ENCODE results near the gene BIK.
"Not testable (repeated sequence)": the region's sequence is repeated elsewhere in the genome, so short reads cannot be mapped to it uniquely, and the experiment has no call there.

BIK gene

DNA sequence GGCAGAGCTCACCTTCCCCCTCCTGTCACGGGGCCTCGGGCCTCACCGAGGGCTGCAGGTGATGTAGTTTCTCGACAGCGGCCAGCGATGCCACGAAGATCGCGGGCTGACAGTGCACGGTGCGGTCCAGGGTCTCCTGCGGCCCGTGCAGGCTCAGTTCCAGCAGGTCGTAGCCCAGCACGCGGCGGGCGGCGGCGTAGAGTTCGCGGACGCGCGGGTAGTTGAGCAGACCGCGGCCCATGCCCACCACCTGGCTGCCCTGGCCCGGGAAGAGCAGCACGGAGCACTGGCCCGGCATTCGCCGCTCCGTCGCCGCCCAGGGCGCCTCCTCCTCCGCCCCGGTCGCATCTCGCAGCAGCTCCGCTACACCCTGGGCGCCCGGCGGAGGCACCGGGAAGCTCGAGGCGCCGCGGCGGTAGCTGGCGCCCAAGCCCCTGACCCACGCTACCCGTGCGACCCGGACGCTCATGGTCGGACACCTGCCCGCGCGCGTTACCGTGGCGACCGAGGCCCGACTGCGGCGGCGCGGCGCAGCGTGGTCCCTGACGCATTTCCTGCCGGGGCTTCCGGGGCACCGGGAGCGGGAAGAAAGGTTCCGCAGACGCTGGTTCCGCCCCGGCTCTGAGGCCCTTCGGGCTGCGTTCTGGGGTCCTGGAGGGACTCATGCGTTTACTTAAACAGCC, 32.5 kb downstream of the BIK start, which contains the start of gene MCAT:
Gene MCAT (minus strand): TSS at position 519 of the 683 bp plus-strand sequence. CDS start 50 bp downstream, at position 469.
- DNase-seq: peak; percentile 73

DNA sequence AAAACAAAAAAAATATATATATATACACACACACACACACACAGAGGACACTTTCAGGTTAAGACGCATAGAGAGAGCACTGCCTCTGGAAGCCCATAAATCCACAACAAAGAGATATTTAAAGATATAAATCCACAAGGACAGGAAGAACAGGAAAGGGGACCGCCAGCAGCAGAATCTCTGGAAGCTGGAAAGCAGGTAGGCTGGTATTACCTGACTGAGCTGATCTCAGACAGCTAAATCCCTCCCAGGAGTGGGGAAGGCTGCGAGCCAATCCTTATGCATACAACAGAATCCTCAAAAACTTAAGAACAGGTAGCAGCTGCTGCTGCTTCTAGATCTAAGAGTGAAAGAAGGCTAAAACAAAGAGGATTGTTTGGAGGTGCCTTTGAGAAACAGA, 34.4 kb downstream of the BIK start:
- no peak for DNase-seq

DNA sequence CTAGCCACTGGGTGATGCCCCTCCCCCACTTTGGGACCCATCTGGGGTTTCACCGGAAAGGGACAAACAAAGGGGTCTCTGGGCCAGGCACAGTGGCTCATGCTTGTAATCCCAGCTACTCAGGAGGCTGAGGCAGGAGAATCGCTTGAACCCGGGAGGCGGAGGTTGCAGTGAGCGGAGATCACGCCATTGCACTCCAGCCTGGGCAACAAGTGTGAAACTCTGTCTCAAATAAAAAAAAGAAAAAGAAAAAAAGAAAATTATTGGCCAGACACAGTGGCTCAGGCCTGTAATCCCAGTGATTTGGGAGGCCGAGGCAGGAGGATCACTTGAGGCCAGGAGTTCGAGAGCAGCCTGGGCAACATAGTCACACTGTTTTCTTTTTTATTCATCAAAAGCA, 34.8 kb downstream of the BIK start:
- not testable (repeated sequence) for DNase-seq

DNA sequence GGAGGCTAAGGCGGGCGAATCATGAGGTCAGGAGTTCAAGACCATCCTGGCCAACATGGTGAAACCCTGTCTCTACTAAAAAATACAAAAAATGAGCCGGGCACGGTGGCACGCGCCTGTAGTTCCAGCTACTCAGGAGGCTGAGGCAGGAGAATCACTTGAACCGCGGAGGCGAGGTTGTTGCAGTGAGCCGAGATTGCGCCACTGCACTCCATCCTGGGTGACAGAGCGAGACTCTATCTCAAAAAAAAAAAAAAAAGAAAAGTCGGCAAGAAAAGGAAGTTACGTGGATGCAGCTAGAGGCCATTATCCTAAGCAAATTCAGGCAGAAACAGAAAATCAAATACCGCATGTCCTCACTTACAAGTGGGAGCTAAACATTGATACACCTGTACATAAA, 35.8 kb downstream of the BIK start:
- DNase-seq: not testable (repeated sequence)

DNA sequence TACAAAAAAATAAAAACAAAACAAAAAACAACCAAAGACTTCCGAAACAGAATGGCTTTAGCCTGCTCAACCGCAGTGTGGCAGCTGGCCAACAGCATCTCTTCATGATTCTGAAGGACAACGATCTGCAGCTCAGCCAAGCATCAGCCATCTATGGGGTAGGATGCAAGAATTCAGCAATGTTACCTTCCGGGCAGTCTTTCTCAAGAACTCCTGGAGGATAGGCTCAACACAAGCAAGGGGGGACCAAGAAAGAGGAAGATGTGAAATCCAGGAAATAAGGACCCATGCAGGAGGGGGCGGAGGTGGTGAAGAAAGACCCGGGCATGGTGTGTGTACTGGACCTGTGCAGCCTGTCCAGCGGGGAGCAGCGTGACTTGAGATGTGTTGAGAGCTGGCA, 37.3 kb downstream of the BIK start:
- DNase-seq: no peak

DNA sequence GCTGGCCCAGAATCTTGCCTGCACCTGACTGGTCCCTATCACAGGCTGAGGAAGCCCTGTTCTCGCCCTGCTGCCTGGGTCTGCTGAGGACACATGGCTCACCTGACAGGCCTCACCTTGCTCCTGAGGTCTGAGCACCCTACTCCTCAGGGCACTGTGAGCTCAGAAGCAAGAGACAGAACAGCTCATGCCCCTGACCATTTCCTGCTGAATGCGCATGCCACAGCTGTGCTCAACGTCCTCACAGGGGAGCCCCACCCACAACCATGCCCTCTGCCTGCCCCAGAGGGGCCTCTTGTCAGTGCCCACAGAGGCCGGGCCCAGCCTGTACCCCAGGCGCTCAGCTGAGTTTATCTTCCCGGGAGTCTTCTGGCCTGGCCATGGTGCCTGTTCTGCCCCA, 38.0 kb downstream of the BIK start:
- DNase-seq: no peak

DNA sequence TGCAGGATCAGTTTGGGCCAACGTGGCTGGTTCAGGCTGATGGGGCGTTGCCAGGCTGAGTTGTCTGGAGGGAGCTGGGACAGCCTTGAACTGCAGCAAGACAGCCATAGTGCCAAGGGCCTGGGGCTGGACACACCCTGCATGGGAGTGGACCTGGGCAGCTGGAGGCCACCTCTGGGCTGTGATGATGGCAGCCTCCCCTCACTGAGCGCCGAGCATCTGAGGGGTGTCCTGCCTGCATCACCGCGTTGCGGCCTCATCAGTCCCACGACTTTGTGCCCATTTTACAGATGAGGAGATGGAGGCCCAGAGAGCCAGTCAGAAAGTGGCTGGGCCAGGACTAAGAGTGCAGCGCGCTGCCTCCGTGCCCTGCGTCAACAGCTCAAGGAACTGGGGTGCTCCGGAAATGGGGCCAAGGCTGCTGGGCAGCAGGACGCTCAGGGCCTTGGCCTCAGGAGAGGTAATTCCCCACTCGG, 40.2 kb downstream of the BIK start:
- DNase-seq: no peak

DNA sequence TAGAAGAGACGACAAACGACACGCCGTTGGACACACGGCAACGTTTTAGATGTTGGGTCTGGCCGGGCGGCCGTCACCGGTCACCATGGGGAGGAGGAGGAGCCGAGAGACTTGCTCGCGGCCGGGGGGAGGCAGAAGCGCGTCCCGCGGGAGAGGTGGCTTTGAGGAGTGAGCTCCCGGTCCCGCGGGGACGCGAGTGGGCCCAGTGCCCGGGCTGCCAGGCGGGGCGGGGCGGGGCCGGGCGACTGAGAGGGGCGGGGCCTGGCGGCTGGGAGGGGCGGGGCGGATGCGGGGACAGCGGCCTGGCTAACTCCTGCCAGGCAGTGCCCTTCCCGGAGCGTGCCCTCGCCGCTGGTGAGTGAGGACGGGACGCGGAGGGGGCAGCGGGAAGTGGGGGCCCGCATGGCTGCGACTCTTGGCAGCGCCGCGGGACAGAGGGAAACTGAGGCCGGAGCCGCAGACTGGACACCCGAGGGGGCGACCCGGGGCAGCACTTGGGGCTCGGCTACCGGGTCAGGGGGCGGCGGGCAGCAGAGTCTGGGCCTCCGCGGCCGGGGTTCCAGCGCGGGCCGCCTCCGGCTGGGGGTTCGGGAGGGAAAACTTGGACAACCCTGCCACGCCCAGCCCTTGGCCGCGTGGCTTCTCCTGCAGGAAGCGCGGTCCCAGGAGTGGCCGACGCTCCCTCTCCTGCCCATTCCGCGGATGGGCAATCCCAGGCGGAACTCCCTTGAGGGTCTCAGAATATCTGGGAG, 40.9 kb downstream of the BIK start, which contains the start of gene TSPO:
Gene TSPO (plus strand): TSS at position 309 of the 752 bp plus-strand sequence. CDS start 7,680 bp downstream, outside the sequence.
- DNase-seq: no peak

DNA sequence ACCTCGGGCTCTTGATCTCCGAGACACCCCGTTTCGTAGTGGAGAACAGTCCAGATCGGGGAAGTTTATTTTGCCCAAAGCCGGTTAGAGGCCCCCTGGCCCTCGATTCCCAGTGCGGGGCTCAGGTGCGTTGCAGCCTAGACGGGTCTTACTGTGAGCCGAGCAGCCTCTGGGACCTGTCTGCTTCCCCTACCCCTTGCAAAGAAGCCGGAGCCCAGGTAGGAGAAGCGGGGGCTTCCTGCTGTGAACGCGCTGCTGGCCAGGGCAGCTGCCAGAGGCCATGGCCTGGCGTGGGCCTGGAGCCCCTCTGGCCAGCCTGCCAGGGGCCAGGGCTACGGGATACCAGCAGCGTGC, 41.4 kb downstream of the BIK start:
- no peak for DNase-seq

DNA sequence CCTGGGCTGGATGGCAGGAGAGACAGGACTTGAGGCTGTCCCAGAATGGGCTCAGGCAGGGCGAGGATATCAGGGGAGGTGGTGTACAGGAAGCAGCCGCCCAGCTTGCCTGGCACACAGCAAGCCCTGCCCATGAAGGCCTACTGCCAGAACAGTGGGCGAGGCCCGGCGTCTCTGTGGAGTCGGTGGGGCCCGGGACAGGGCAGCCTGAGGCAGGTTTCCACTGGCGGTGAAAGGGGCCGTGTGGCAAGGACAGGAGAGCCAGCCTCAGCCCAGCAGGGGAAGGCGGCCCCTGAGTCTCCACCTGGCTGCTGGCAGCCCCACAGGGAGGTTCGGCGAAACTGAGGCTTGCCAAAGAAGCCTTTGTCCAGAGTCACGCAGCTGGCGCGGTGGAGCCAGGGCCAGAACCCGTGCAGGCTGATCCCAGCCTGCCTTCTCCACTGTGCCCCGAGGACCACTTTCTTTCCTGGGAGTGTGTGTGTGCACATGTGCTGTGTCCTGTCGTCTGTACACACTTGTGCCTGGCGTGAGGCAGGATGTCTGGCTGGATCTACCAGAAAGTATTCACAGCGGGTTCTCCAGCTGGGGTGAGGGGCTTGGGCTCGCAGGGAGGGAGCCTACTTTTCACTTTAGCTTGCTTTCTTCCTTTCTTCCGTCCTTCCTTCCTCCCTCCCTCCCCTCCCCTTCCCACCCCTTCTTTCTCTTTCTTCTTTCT, 42.0 kb downstream of the BIK start:
- no peak for DNase-seq

DNA sequence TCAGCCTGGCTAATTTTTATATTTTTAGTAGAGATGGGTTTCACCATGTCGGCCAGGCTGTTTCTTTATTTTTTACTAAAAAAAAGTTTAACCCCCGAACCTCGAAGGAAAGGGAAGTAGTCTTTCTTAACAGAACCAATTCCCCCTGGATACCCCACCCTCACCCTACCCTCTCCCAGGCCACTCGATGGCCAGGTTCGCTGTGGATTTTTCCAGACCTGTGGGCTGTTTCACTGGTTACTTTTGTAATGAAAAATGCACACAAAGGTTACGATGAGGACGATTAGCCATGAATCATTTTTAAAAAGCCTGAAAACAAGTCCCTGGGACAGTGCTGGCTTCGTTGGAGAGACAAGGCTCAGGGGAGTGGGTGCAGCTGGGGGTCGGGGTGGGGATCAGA, 43.3 kb downstream of the BIK start:
- no peak for DNase-seq

DNA sequence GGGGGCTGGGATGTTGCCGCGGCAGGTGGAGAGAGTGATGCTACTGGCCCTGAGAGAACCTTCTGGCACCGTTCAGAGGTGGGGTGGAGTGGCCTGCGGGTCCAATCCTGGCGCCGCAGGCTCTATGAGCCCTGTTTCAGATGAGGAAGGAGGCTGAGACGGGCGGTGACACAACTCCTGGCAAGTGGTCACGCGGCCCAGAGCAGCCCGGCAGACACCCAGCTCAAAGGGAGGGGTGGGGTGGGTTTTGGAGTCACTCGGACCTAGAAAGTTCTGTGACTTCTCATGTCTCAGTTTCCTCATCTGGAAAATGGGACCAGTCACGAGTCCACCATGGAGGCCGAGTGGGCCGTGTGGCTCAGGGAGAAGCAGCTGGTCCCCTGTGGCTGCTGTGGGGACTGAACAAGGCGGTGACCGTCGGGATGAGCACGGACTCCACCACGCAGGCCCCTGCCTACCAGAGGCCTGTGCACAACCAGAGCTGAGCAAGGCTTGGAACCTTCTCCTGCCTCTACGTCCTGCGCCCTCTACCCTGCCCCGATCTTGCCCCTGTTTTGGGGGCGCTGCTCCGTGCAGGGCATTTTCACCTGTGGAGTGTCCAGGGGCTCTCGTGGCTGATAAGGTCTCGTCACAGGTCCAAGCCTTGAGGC, 44.5 kb downstream of the BIK start:
- DNase-seq: no peak

DNA sequence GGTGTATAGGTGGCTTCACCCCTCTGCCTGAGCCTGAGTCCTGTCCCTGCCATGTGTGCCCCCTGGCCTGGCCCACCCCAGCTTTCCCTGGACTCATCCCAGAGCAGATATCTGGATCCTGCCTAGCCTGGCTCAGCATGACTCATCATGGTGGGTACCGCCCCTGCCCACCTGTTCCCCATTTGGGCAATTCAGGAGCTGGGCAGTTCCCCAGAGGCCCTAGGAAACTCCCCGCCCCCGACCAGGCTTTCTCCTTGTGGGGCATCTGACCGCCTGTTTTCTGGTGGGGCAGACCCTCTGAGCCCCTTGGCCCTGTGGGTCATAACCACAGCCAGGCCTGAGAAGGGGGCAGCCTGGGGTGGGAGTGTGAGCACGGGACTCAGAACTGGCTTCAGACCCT, 45.2 kb downstream of the BIK start:
- no peak for DNase-seq

DNA sequence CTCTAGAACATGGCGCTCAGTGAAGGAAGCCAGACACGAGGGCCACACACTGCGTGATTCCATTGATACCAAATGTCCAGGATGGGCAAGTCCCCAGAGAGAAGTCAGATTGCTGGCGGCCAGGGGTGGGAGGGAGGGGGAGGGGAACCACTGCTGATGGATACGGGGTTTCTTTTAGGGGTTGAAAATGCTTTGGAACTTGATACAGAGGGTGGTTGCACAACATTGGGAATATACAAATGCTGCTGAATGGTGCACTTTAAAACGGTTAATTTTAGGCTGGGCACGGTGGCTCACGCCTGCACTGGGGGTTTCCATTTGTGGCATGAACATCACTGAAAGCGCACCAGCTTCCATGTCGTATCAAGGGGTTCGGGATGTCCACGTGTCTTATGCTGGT, 45.9 kb downstream of the BIK start:
- DNase-seq: no peak

DNA sequence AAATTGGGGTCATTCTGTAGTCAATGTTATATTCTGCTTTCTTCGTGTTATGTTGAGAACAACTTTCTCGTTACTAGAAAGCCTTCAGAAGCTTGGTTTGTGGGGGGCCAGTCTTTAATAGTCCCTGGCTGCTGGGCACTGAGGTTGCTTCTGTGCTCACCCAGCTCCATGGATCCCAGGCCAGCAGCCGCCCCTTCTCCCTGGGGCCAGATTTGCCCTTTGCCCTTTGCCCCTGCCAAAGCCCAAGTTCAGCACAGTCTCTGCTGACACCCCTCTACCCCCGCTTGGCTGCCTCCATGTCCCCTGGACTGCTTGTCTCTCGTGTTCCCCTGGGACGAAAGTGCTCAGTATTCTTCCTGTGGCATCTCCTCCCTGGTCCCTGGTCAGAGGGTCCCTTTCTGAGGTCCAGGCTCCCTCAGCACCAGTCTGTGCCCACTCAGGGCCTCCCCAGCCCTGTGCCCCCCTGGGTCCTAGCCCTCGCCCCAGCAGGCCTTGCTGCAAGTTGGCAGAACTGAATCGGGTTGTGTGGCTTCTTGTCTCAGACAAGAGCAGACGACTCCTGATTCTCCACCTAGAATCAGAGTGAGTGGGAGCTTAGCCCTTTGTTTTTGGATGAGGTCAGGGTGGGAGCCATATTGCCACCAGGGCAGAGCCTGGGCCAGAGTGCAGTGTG, 47.5 kb downstream of the BIK start:
- no peak for DNase-seq

DNA sequence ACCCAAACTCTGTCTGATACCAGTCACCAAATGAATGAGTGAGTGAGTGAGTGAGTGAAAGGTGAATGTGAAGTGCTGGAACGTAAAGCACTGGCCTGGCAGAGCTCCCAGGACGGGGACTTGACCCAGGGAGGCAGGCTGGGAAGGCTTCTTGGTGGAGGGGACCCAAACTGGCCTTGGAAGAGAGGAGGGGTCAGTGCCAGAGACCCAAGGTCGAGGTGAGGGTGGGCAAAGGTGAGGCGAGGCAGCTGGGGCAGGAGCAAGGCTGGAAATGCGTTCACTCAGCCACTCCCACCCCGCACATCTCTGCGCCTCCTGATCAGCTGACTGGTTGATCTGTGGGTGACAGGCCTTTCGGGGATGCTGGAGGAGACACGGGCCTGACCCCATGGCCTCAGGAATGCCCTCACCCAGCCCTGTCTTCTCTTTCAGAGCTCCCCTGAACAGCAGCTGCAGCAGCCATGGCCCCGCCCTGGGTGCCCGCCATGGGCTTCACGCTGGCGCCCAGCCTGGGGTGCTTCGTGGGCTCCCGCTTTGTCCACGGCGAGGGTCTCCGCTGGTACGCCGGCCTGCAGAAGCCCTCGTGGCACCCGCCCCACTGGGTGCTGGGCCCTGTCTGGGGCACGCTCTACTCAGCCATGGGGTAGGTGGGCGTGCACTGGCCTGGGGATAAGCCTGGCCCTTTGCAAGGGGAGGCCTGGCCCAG, 48.4 kb downstream of the BIK start:
- no peak for DNase-seq

DNA sequence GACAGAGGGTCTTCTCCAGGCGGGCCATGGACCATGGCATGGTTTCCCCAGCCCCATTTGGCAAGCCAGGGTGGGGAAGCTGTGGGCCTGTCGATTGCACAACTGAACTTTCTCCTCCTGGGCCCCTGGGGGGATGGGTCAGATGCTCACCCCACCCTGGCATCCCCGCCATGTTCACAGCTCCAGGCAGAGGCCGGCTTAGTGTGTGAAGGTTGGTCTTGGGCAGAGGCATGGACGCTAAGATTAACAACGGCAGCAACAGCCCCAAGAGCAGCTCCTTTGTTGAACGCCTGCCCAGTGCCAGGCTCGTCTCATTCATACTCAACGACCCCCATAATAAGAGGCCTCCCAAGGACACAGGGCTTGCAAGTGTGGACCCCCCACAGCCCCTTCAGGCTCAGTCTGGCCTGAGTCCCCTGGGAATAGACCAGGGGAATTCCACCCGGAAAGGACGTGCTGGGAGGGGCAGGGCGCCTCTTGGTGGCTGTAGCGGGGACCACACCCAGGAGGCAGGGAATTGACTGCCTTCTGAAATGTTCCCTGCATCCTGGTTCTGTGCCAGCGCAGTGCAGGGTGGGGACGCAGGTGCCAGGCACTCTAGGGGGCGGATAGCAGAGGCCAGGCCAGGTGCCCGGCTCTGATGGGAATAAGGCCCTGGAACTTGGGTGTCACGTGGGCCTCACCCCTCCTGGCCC, 49.1 kb downstream of the BIK start:
- DNase-seq: no peak

DNA sequence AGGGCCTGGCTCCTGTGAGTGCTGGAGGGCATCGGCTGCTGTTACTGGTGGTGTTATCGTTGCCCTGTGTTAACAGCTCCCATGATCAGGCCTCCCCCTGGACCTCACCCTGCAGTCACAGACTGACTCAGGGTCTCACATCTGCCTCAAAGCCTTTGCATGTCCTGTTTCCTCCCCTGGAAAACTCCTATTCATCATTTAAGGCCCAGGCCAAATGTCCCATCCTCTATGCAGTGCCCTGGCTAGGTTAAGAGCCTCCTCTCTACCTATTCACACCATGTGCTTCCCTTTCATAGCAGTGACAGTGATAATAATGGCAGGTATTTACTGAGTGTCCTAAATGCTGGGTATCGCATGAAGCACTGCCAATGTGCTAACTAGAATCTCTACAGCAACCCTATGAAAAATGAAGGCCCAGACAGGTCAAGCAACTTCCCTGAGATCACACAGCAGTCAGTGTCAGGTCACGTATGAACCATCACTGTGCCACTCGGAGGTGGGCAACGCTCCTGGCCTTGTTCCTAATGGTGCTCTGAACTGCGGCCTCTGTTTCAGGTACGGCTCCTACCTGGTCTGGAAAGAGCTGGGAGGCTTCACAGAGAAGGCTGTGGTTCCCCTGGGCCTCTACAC, 50.1 kb downstream of the BIK start:
- no peak for DNase-seq

DNA sequence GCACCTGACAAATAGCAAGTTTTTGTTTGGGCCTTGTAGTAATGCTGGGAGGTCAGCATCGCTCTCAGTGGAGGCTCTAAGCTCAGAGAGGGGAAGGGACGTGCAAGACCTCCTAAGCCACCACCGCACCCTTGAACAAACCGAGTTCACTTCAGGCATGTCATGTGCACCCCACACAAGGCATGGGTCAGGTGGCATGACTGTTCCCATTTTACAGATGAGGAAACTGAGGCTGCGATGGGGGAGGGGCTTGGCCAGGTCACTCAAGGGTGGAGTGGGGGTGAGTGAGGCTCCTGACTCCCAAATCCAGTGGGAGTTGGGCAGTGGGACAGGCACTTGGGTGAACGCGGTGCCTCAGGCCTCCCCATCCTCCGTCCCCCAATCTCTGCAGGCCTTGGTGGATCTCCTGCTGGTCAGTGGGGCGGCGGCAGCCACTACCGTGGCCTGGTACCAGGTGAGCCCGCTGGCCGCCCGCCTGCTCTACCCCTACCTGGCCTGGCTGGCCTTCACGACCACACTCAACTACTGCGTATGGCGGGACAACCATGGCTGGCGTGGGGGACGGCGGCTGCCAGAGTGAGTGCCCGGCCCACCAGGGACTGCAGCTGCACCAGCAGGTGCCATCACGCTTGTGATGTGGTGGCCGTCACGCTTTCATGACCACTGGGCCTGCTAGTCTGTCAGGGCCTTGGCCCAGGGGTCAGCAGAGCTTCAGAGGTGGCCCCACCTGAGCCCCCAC, 52.0 kb downstream of the BIK start:
- DNase-seq: no peak

DNA sequence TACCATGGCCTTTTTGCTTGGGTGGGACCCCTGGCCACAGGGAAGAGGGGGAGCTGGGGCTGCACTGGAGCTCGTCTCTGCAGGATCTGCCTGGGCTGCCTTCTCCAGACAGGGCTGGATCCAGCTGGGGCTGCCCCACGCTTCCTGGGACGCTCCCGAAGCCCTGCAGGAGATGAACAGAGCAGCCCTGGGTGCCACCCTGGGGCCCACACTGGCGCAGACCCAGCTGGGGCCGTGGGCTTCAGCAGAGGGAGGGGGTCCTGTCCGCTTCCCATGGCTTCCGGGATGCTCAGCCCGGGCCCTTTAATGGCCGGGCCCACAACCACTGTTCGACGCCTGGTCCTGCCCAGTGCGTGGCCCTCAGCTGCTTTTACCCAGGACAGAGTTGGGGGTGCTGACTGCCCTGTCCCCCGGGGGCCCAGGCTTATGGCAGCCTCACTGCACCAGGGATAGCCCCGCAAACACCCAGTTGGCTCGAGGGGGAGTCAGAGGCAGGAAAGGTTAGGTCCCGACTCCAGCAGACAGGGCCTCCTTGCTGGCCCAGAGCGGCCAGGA, 52.8 kb downstream of the BIK start:
- DNase-seq: no peak

All from NCI-H1048 (cell line).